GM10266 (cell line): ENCODE data around the gene PIGL.
"Not testable (repeated sequence)": the region's sequence is repeated elsewhere in the genome, so short reads cannot be mapped to it uniquely, and the experiment has no call there.

Experiments
- DNase-seq: peaks from one replicate; pipeline ENCODE4 v3.0.0; 2012; ENCODE audit errors: extremely low spot score
- TF ChIP-seq, protein P1 (sequence below): IDR thresholded peaks from 2 replicates; pipeline ENCODE4 v1.5.1; 2012; ENCODE audit warnings: mild to moderate bottlenecking, low read depth; ENCODE audit not compliant: control insufficient read depth, insufficient read depth; ENCODE audit errors: missing control alignments

PIGL gene

DNA sequence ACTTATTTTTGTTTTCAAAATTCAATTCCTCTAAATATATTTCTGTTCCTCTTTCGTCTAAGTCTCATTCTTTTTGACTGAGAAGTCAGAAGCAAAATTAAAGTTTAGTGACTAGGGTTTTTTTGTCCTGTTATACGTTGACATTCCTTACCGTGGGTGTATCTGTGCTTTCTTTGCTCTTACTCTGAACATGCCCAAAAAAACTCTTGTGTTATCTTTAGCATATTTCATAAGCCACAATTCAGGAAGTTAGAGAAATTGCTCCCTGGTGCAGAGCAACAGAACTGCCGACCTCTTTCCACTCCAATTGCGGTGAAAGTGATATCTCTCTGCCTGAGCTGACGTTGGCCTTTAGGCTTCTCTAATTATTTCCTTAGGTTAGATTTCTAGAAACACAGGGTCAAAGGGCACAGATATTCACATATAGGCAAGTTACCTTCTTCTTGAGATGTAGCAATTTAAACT is 70.6 kb downstream of the PIGL start:
- no peak for DNase-seq
- TF ChIP-seq, protein P1, sequence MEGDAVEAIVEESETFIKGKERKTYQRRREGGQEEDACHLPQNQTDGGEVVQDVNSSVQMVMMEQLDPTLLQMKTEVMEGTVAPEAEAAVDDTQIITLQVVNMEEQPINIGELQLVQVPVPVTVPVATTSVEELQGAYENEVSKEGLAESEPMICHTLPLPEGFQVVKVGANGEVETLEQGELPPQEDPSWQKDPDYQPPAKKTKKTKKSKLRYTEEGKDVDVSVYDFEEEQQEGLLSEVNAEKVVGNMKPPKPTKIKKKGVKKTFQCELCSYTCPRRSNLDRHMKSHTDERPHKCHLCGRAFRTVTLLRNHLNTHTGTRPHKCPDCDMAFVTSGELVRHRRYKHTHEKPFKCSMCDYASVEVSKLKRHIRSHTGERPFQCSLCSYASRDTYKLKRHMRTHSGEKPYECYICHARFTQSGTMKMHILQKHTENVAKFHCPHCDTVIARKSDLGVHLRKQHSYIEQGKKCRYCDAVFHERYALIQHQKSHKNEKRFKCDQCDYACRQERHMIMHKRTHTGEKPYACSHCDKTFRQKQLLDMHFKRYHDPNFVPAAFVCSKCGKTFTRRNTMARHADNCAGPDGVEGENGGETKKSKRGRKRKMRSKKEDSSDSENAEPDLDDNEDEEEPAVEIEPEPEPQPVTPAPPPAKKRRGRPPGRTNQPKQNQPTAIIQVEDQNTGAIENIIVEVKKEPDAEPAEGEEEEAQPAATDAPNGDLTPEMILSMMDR, result no peak

DNA sequence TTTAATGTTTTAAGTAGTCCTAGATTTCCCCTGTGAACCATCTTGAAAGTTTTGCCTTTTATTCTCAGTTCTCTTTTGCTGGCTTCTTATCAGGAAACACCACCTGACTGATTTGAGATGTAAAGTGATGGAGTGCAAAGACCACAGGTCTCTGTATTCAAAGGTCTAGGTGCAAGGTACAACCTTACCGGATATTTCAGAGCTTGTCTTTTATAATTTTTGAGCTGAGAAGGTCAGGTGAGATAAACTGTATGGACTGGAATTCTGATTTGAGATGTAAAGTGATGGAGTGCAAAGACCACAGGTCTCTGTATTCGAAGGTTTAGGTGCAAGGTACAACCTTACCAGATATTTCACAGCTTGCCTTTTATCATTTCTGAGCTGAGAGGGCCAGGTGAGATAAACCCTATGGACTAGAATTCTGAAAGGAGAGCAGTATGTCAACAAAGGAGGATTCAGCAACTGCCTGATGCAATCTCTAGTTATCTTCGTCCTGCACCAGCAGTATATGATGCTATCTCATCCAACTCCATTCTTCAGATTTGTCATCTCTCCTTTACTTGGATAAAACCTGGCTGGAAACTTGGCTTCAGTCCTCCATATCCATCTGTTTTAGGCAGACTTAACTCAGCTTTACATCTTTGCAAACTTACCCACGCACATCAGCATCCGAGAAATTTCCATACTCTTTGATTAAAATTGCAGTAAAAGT is 72.0 kb downstream of the PIGL start:
- TF ChIP-seq, protein P1, result no peak
- no peak for DNase-seq

DNA sequence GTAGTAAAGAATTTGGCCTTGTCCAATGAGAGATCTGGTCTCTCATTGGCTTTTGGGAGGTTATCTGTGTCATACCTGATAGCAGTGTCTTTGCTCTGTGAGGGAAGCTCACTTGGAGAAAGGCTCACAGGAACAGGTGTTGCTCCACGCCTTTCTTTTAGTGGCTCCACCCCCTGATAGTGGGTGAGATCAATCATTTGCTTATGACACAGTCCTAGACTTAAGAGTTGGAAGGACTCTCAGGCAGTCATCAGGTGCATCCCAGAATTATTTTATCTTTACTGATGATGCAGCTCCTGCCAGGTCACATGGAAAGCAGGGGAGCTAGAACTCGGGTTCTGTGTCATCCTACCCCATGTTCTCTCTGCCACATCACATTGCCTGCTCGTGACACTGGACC is 76.9 kb downstream of the PIGL start:
- TF ChIP-seq, protein P1, result no peak
- DNase-seq, result no peak

DNA sequence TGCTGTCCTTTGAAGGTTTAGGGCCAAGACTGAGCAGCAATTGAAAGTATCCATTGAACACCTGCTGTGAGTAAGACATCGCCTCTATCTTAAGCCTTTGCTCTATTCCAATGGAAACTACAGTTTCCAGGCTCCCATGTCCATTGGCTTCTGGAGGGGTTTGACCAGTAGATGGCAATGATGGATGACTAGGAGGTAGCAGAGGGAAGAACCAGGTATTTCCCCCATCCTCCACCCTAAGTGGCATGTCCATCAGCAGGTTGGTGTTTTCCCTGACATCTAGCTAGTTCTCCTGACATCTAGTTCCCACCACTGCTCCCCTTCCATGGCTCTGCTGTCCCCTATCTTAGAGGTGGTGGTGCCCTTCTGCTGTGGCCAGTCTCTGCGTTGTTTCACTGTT is 77.5 kb downstream of the PIGL start:
- TF ChIP-seq, protein P1, result no peak
- DNase-seq, result no peak

DNA sequence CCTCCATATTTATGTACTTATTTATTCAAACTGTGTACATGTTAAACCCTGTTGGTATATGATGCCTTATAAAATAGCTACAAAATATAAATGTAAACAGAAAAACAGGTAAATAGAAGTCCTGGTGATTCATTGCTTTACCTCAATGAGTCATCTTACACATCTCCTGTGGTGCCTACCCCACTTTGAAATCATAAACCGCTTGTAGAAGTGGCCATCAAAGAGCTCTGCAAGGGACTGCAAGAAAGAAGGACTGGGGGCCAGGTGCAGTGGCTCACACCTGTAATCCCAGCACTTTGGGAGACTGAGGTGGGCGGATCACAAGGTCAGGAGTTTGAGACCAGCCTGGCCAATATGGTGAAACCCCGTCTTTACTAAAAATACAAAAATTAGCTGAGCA is 79.1 kb downstream of the PIGL start:
- not testable (repeated sequence) for DNase-seq

DNA sequence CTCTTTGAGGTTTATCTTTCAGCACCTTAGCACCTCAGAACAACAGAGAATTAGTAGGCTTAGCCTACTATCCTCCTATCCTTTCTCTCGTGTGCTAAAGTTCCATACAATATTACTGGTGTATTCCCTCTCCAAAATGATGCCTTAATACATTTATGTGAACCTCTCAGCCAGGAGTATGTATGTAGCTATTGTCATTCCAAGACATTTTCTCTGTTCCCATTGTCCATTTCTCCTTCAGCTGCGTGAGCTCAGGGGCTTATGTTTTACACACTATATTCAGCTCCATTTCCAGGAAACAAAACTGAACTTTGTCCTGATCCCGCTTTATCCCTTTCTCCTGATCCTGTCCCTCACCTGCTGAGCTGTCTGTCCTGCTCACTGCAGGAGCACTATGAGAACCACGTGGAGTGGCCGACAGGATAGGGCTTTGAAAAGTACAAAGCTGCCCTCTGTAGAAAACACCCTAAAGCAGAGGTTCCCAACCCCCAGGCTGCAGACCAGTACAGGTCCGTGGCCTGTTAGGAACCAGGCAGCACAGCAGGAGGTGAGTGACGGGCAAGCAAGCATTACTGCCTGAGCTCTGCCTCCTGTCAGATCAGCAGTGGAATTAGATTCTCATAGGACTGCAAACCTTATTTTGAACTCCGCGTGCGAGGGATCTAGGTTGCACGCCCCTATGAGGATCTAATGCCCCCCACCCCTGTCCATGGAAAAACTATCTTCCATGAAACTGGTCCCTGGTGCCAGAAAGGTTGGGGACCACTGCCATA is 80.5 kb downstream of the PIGL start:
- no peak for DNase-seq
- TF ChIP-seq, protein P1, result no peak

DNA sequence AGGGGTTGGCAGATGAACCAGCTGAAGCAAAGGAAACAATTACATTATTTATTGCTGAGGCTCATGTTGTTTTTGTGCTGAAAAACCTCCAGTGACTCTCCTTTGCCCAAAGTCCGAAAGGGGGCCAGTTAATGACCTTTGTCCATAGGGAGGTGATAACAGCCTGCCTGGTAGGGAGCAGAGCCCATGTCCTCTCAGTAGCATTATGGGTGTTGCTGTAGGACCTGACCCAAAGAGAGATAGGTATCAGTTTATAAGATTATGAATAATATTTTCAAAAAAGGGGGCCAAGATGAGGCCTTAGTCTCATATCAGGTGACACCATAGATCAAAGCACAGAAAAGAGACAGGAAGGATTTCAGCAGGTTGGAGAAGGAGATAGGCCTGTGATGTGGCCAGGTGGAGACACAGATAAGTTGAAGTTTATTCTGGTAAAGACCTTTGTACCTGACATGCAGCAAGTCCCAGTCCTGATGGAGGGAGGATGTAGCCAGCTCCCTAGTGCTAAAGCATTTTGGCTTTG is 81.2 kb downstream of the PIGL start:
- TF ChIP-seq, protein P1, result no peak
- DNase-seq, result peak; percentile 1
